Neuronal stem cell (in vitro differentiated cells): Measurements from ENCODE around the gene FGF8.

ENCODE experiments used
- DNase-seq: peaks from one replicate; pipeline ENCODE4 v3.0.0-alpha.2; 2013; ENCODE audit warnings: low spot score
- H2AFZ ChIP-seq: one replicate; pipeline ENCODE4 v1.6.1; 2013; ENCODE audit warnings: mild to moderate bottlenecking, low read length, inconsistent platforms
- H2AK5ac ChIP-seq: 2 replicates; pipeline ENCODE4 v1.6.1; 2013; ENCODE audit warnings: low read depth, mild to moderate bottlenecking, inconsistent platforms, low read length, moderate library complexity, mixed read lengths
- H2BK120ac ChIP-seq: 2 replicates; pipeline ENCODE4 v1.6.1; 2013; ENCODE audit warnings: low read depth, mild to moderate bottlenecking, inconsistent platforms, low read length, moderate library complexity, mixed read lengths
- H2BK12ac ChIP-seq: one replicate; pipeline ENCODE4 v1.6.1; 2013; ENCODE audit warnings: low read length, inconsistent platforms
- H2BK15ac ChIP-seq: 2 replicates; pipeline ENCODE4 v1.6.1; 2013; ENCODE audit warnings: mild to moderate bottlenecking, low read length, inconsistent platforms, mixed read lengths
- H2BK5ac ChIP-seq: one replicate; pipeline ENCODE4 v1.6.1; 2013; ENCODE audit warnings: inconsistent platforms, mild to moderate bottlenecking, low read length, moderate library complexity
- H3K14ac ChIP-seq: one replicate; pipeline ENCODE4 v1.6.1; 2013; ENCODE audit warnings: low read length, inconsistent platforms
- H3K18ac ChIP-seq: 2 replicates; pipeline ENCODE4 v1.6.1; 2013; ENCODE audit warnings: low read length, inconsistent platforms
- H3K23ac ChIP-seq: 2 replicates; pipeline ENCODE4 v1.6.1; 2013; ENCODE audit warnings: low read depth, mild to moderate bottlenecking, mixed read lengths, low read length, inconsistent platforms; ENCODE audit not compliant: poor library complexity
- H3K27ac ChIP-seq: replicated peaks from 3 replicates; pipeline ENCODE4 v1.5.1; 2013; ENCODE audit warnings: low read length, inconsistent platforms
- H3K27me3 ChIP-seq, 3 experiments: 2 replicates each; pipeline ENCODE4 v1.6.1; 2013; ENCODE audit warnings: low read length in 3 of 3, mild to moderate bottlenecking in 2 of 3, inconsistent platforms in 1 of 3, low read depth in 1 of 3, mixed read lengths in 1 of 3, moderate library complexity in 1 of 3; ENCODE audit not compliant: control insufficient read depth in 3 of 3, insufficient read depth in 3 of 3
- H3K36me3 ChIP-seq, 2 donors: replicated peaks in 1 of 2; 2 replicates each; pipeline ENCODE4 v1.6.1; 2013; ENCODE audit warnings: low read length in 2 of 2; ENCODE audit not compliant: control insufficient read depth in 2 of 2, insufficient read depth in 2 of 2
- H3K4ac ChIP-seq: 2 replicates; pipeline ENCODE4 v1.6.1; 2013; ENCODE audit warnings: inconsistent platforms, mild to moderate bottlenecking, low read length, moderate library complexity
- H3K4me1 ChIP-seq, 2 donors: 1 replicate in 1 of 2; 2 replicates in 1 of 2; pipeline ENCODE4 v1.6.1; 2013; ENCODE audit warnings: low read length in 2 of 2, low read depth in 1 of 2; ENCODE audit not compliant: control insufficient read depth in 2 of 2, insufficient read depth in 1 of 2
- H3K4me2 ChIP-seq: one replicate; pipeline ENCODE4 v1.6.1; 2013; ENCODE audit warnings: mild to moderate bottlenecking, low read length, inconsistent platforms; ENCODE audit not compliant: insufficient read depth, poor library complexity, severe bottlenecking
- H3K4me3 ChIP-seq, 2 donors: 2 replicates each; pipeline ENCODE4 v1.5.1; 2013; ENCODE audit warnings: low read length in 2 of 2, mild to moderate bottlenecking in 2 of 2, inconsistent platforms in 1 of 2, moderate library complexity in 1 of 2
- H3K79me1 ChIP-seq: one replicate; pipeline ENCODE4 v1.6.1; 2013; ENCODE audit warnings: low read depth, mild to moderate bottlenecking, inconsistent platforms, low read length, moderate library complexity
- H3K9ac ChIP-seq: one replicate; pipeline ENCODE4 v1.6.1; 2013; ENCODE audit warnings: mild to moderate bottlenecking, low read depth, low read length, inconsistent platforms; ENCODE audit not compliant: poor library complexity
- H3K9me3 ChIP-seq, 2 donors: replicated peaks in 1 of 2; 2 replicates each; pipeline versions ENCODE3 to v1.6.1; 2013; ENCODE audit warnings: low read length in 2 of 2, mild to moderate bottlenecking in 2 of 2, inconsistent platforms in 1 of 2, low read depth in 1 of 2, mixed read lengths in 1 of 2, moderate library complexity in 1 of 2; ENCODE audit not compliant: control insufficient read depth in 2 of 2, insufficient read depth in 1 of 2
- H4K8ac ChIP-seq: one replicate; pipeline ENCODE4 v1.6.1; 2013; ENCODE audit warnings: low read depth, mild to moderate bottlenecking, inconsistent platforms, low read length, moderate library complexity
- H4K91ac ChIP-seq: one replicate; pipeline ENCODE4 v1.6.1; 2013; ENCODE audit warnings: low read length, low read depth, mild to moderate bottlenecking, inconsistent platforms; ENCODE audit not compliant: poor library complexity
- WGBS, 2 donors: extraction: QIAGEN DNeasy Blood & Tissue Kit; methylation state at CpG; one replicate each; pipeline ENCODE4 v1.1.7; 2013; ENCODE audit warnings: missing lambda C conversion rate in 2 of 2, mixed read lengths in 1 of 2; ENCODE audit not compliant: insufficient read length in 2 of 2, insufficient replicate concordance in 1 of 2; ENCODE audit errors: extremely low coverage in 2 of 2; 5-methylcytosine and 5-hydroxymethylcytosine counted together

FGF8 gene

DNA sequence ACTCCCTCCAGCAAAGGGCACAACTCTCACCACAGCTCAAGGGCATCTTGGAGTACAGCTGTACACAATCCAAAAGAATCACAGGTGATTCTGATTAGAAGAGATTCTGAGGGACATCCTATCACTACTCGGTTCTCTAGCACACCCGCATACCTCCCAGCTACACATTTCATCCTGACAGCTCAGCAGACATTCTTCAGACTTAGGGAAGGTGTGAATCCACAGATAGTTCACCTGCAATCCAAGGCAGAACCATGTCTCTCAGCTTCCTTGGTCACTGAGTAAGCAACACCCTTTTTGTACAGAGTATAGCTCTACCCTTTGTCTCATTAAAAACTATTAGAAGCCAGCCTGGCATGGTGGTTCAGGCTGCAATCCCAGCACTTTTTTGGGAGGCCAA, 54.1 kb downstream of the FGF8 start:
- Histone ChIP-seq H3K27ac (no peak overlapping the region), H3K9me3 (no peaks in the 10 kb centered on the region), H3K27me3 (peaks cover 0 to 64% (median 0%) of the 10 kb centered on the region in 3 experiments), H4K8ac (no peak overlapping the region), H3K36me3 (no peaks in the 10 kb centered on the region), H3K4me3 (no peak overlapping the region), H3K4me1 (peaks cover 11 to 13% of the 10 kb centered on the region in 2 donors), H3K4ac (no peak overlapping the region), H2BK15ac (no peak overlapping the region), H3K23ac (no peak overlapping the region), H3K79me1 (no peaks in the 10 kb centered on the region), H2BK5ac (no peak overlapping the region), H4K91ac (no peak overlapping the region), H2BK12ac (no peak overlapping the region), H2AFZ (no peak overlapping the region), H3K18ac (no peak overlapping the region), H3K14ac (no peak overlapping the region), H2BK120ac (no peak overlapping the region), H2AK5ac (no peak overlapping the region), H3K4me2 (no peak overlapping the region), H3K9ac (no peak overlapping the region)
- no CpG with 5 or more reads among the region's 2 CpGs for WGBS, 2 donors
- no peak for DNase-seq

- no peak overlapping the region for H4K8ac ChIP-seq
- H3K4me3 ChIP-seq = no peak overlapping the region
- H2AFZ ChIP-seq = no peak overlapping the region
- no peak overlapping the region for H3K23ac ChIP-seq
- H3K79me1 ChIP-seq = no peaks in the 10 kb centered on the region
- H2BK120ac ChIP-seq = no peak overlapping the region
- H3K36me3 ChIP-seq = no peaks in the 10 kb centered on the region
- H3K4me2 ChIP-seq = no peak overlapping the region
- H2BK12ac ChIP-seq = no peak overlapping the region
- no peak overlapping the region for H3K27ac ChIP-seq
- no peak overlapping the region for H3K9ac ChIP-seq
- H3K9me3 ChIP-seq = no peaks in the 10 kb centered on the region
- no peak overlapping the region for H3K18ac ChIP-seq
- peaks cover 0 to 57% (median 0%) of the 10 kb centered on the region in 3 experiments for H3K27me3 ChIP-seq
- H2BK15ac ChIP-seq = no peak overlapping the region
- no peak overlapping the region for H3K14ac ChIP-seq
- H2AK5ac ChIP-seq = no peak overlapping the region
- H3K4ac ChIP-seq = no peak overlapping the region
- WGBS, 2 donors = 100% methylated on average over 1 of the region's 6 CpGs; no CpG with 5 or more reads in 1 of the 2 donors
- DNase-seq = no peak
- H3K4me1 ChIP-seq = peaks cover 8 to 9% of the 10 kb centered on the region in 2 donors
- no peak overlapping the region for H2BK5ac ChIP-seq
- no peak overlapping the region for H4K91ac ChIP-seq
These were observed 55.2 kb downstream of the FGF8 start for GRCh38 chr10:101720606-101721230.
